GM13976 (cell line): ENCODE data around the gene PSMG4.

Experiments
- DNase-seq: peaks from one replicate; pipeline ENCODE4 v3.0.0; 2012; ENCODE audit warnings: low spot score
- CTCF ChIP-seq: IDR thresholded peaks from 2 replicates; pipeline ENCODE4 v1.5.1; 2012; ENCODE audit warnings: borderline replicate concordance, mild to moderate bottlenecking; ENCODE audit not compliant: insufficient read depth; ENCODE audit errors: extremely low read depth, missing control alignments, control extremely low read depth
- in situ Hi-C: fragments of 300-500 bp; cut with MboI; formaldehyde crosslinking; loops from one replicate; pipeline ENCODE4 v1.12.0; 2022; ENCODE audit warnings: low sequenced_read_pairs, mixed read lengths, inconsistent platforms; ENCODE audit not compliant: unreplicated experiment

PSMG4 gene

GRCh38 chr6:3304500-3305215, 45.9 kb downstream of the PSMG4 start:
- in situ Hi-C loops = no loop called here
- no peak for DNase-seq
- TF ChIP-seq CTCF = no peak

GRCh38 chr6:3305216-3305565, 46.4 kb downstream of the PSMG4 start:
- in situ Hi-C loops = no loop called here
- DNase-seq = no peak
- TF ChIP-seq CTCF = no peak

- no peak for DNase-seq
- in situ Hi-C loops = no loop called here
- TF ChIP-seq CTCF = no peak
Measured at GRCh38 chr6:3305831-3306230, 47.1 kb downstream of the PSMG4 start.

- no peak for DNase-seq
- in situ Hi-C loops = no loop called here
- no peak for TF ChIP-seq CTCF
Measured at GRCh38 chr6:3306848-3307247, 48.1 kb downstream of the PSMG4 start.

- DNase-seq = no peak
- TF ChIP-seq CTCF = no peak
- in situ Hi-C loops = no loop called here
Measured at GRCh38 chr6:3307436-3307835, 48.7 kb downstream of the PSMG4 start.

GRCh38 chr6:3308106-3308505, 49.4 kb downstream of the PSMG4 start:
- in situ Hi-C loops = no loop called here
- no peak for DNase-seq

More at GRCh38 chr6:3308106-3308505, 49.4 kb downstream of the PSMG4 start:
- TF ChIP-seq CTCF = no peak
